Measurements from ENCODE around the gene SUN1.
A peak's percentile ranks its signal among the peaks of the same experiment; 100 is the strongest.
"Not testable (repeated sequence)": the region's sequence is repeated elsewhere in the genome, so short reads cannot be mapped to it uniquely, and the experiment has no call there.

The SUN1 gene

GRCh38 chr7:846958-847650 lies 14.8 kb downstream of the SUN1 start:
- intact Hi-C loops (cut with DNase I); DNase-seq: not testable (repeated sequence)

- intact Hi-C loops (cut with DNase I): not testable (repeated sequence)
These were observed 15.5 kb downstream of the SUN1 start for GRCh38 chr7:847728-848127.

GRCh38 chr7:849145-849544 lies 16.9 kb downstream of the SUN1 start:
- intact Hi-C loops (cut with DNase I): no loop called here
- no peak for DNase-seq

More at GRCh38 chr7:847728-848127, 15.5 kb downstream of the SUN1 start:
- DNase-seq: not testable (repeated sequence)

- intact Hi-C loops (cut with DNase I): no loop called here
- no peak for DNase-seq
These were observed 17.5 kb downstream of the SUN1 start for GRCh38 chr7:849781-850180.

GRCh38 chr7:851204-851603 lies 18.9 kb downstream of the SUN1 start:
- no peak for DNase-seq

GRCh38 chr7:853366-854117 lies 21.3 kb downstream of the SUN1 start:
- intact Hi-C loops (cut with DNase I): no loop called here
- no peak for DNase-seq

More at GRCh38 chr7:851204-851603, 18.9 kb downstream of the SUN1 start:
- intact Hi-C loops (cut with DNase I): no loop called here

GRCh38 chr7:854118-854775 lies 22.0 kb downstream of the SUN1 start:
- peak in 4 of 42 donors; percentile 17 to 53 (median 30) for DNase-seq
- intact Hi-C loops (cut with DNase I): no loop called here

GRCh38 chr7:855686-856369 lies 23.6 kb downstream of the SUN1 start:
- intact Hi-C loops (cut with DNase I): no loop called here
- no peak for DNase-seq

- no peak for DNase-seq
- intact Hi-C loops (cut with DNase I): no loop called here
These were observed 24.3 kb downstream of the SUN1 start for GRCh38 chr7:856444-857095.

- no peak for DNase-seq
- intact Hi-C loops (cut with DNase I): no loop called here
These were observed 25.4 kb downstream of the SUN1 start for GRCh38 chr7:857661-858060.

GRCh38 chr7:859359-860030 lies 27.2 kb downstream of the SUN1 start:
- DNase-seq: no peak
- intact Hi-C loops (cut with DNase I): loop anchor here (5.0 kb wide), 1 partner anchor 37 kb away; no protein-coding TSS in a partner anchor

GRCh38 chr7:860149-860548 lies 27.9 kb downstream of the SUN1 start:
- intact Hi-C loops (cut with DNase I): loop anchor here (5.0 kb wide), 1 partner anchor 38 kb away; no protein-coding TSS in a partner anchor
- DNase-seq: peak in 37 of 42 donors; percentile 37 to 87 (median 65)

GRCh38 chr7:861222-861621 lies 28.9 kb downstream of the SUN1 start:
- no peak for DNase-seq
- intact Hi-C loops (cut with DNase I): loop anchor here (5.0 kb wide), 1 partner anchor 39 kb away; no protein-coding TSS in a partner anchor

GRCh38 chr7:862157-862556 lies 29.9 kb downstream of the SUN1 start:
- intact Hi-C loops (cut with DNase I): loop anchor here (5.0 kb wide), 1 partner anchor 40 kb away; no protein-coding TSS in a partner anchor
- no peak for DNase-seq

GRCh38 chr7:863106-863505 lies 30.8 kb downstream of the SUN1 start:
- intact Hi-C loops (cut with DNase I): loop anchor here (5.0 kb wide), 1 partner anchor 41 kb away; no protein-coding TSS in a partner anchor
- peak in 1 of 42 donors; percentile 54 for DNase-seq

GRCh38 chr7:865921-866320 lies 33.6 kb downstream of the SUN1 start:
- intact Hi-C loops (cut with DNase I): no loop called here

GRCh38 chr7:867001-867405 lies 34.7 kb downstream of the SUN1 start:
- DNase-seq: peak in 20 of 42 donors; percentile 18 to 76 (median 50)
- intact Hi-C loops (cut with DNase I): no loop called here

More at GRCh38 chr7:865921-866320, 33.6 kb downstream of the SUN1 start:
- no peak for DNase-seq
